ENCODE data around the gene NDUFAF4.
A peak's percentile ranks its signal among the peaks of the same experiment; 100 is the strongest.
"Not testable (repeated sequence)": the region's sequence is repeated elsewhere in the genome, so short reads cannot be mapped to it uniquely, and the experiment has no call there.

NDUFAF4 gene

GRCh38 chr6:96913621-96914020 is 15.9 kb upstream of the NDUFAF4 start:
- H3K4me1 Mint-ChIP-seq = no peaks in the 10 kb centered on the region
- H3K9me3 Mint-ChIP-seq = no peaks in the 10 kb centered on the region
- no peak for DNase-seq (ENCODE audit: low spot score in 2 of 2)
- H3K36me3 Mint-ChIP-seq = no peaks in the 10 kb centered on the region
- H3K27ac Mint-ChIP-seq = no peak overlapping the region
- H3K4me3 Mint-ChIP-seq = no peak overlapping the region
- no peak for ATAC-seq

GRCh38 chr6:96911751-96912150 is 14.1 kb upstream of the NDUFAF4 start:
- Mint-ChIP-seq H3K4me1 (peaks cover 12% of the 10 kb centered on the region), H3K36me3 (no peaks in the 10 kb centered on the region)

DNA sequence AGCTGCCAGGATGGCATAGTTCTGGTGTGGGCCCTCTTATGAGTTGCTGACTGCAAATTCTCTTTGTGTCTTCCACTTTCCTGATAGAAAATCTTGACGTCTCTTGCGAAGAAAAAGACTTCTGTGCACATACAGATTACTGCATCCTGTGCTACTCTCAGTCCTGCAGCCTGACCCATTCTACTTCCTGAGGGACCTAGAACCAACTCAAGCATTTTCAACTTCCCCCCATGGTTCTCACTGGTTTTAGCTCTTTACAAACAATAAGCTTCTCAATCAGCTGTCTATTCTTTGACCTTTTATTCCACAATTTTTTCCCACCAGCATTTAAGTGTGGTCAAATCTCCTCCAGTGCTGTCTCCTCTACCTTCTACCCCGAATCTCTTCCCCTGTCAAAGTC is 13.5 kb upstream of the NDUFAF4 start:
- H3K4me1 Mint-ChIP-seq = peaks cover 18% of the 10 kb centered on the region
- no peaks in the 10 kb centered on the region for H3K9me3 Mint-ChIP-seq
- no peak for ATAC-seq
- H3K36me3 Mint-ChIP-seq = no peaks in the 10 kb centered on the region
- no peak overlapping the region for H3K4me3 Mint-ChIP-seq
- H3K27ac Mint-ChIP-seq = no peak overlapping the region
- DNase-seq (ENCODE audit: low spot score in 2 of 2) = no peak

More at GRCh38 chr6:96911751-96912150, 14.1 kb upstream of the NDUFAF4 start:
- Mint-ChIP-seq H3K4me3 (no peak overlapping the region), H3K27ac (no peak overlapping the region), H3K9me3 (no peaks in the 10 kb centered on the region)
- ATAC-seq (no peak), DNase-seq (ENCODE audit: low spot score in 2 of 2) (no peak)

DNA sequence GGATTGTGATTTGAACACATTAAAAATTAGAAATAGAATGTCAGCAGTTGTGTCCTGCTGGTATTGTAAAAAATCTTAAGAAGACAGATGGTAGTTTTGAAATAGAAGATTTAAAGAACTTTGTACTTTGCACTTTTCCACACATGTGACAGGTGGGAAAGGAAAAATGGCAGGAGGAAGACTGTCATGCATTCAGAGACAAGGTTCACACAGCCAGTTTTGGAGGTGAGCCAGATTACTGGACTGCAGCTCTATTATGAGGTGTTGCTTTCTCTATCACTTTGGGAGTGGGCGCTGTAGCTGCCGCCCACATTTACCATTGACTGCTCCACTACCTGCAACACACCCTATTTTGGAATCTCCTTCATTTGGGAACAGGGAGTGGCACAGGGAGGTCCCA is 12.1 kb upstream of the NDUFAF4 start:
- Mint-ChIP-seq H3K9me3 (no peaks in the 10 kb centered on the region), H3K4me3 (no peak overlapping the region), H3K36me3 (no peaks in the 10 kb centered on the region), H3K27ac (no peak overlapping the region), H3K4me1 (peaks cover 21% of the 10 kb centered on the region)
- no peak for DNase-seq (ENCODE audit: low spot score in 2 of 2)
- ATAC-seq = no peak

GRCh38 chr6:96907498-96907897 is 9.8 kb upstream of the NDUFAF4 start:
- Mint-ChIP-seq H3K36me3 (no peaks in the 10 kb centered on the region), H3K4me1 (peaks cover 21% of the 10 kb centered on the region), H3K4me3 (no peak overlapping the region), H3K27ac (peak overlapping the region; percentile 24), H3K9me3 (no peaks in the 10 kb centered on the region)
- ATAC-seq (peak; percentile 100), DNase-seq (ENCODE audit: low spot score in 2 of 2) (peak; percentile 15 to 70)

DNA sequence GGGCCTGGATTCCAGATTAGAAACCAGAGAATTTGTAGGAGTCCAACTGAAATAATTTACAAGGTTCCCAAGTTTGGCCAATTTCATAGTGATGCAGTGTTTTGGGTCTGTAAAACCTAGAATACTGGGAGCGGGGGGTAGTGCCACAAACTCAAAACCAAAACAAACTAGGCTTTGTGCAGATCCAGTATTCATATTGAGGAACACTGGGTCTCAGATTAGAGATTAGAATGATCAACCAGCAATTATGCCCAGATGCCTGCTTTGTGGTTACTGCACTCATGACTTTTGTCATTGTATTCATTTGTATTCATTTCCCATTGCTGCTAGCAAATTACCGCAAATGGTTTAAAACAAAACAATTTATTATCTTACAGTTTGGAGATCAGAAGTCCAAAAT is 3.2 kb upstream of the NDUFAF4 start:
- Mint-ChIP-seq H3K4me1 (peaks cover 18% of the 10 kb centered on the region), H3K4me3 (no peak overlapping the region), H3K27ac (no peak overlapping the region), H3K9me3 (no peaks in the 10 kb centered on the region), H3K36me3 (peaks cover 11% of the 10 kb centered on the region)
- no peak for DNase-seq (ENCODE audit: low spot score in 2 of 2)
- no peak for ATAC-seq

DNA sequence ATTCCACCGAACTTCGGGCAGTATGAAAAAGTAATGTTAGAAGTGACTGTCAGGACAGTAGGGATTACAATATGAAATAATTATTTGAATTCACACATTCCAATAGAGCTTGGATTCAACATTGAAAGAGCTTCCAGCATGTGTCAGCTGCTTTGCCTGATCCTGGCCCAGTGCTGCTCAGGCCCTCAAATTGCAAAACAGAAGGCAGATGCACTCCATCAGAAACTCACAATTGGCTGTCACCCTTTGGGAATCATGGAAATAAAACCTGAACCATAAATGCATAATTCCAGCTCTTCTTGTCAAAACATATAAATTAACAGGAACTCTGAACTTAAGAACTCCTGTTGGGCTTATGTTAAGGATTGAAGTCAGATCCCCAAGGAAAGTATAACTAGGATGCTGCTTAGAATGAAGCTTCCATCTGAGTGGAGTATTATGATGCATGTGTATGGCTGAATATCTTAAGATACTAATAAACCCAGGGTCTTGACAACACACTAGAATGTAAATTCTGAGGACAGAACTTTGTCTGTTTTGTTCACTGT is 1.8 kb upstream of the NDUFAF4 start:
- ATAC-seq = no peak
- H3K4me1 Mint-ChIP-seq = peaks cover 21% of the 10 kb centered on the region
- no peak for DNase-seq (ENCODE audit: low spot score in 2 of 2)
- H3K4me3 Mint-ChIP-seq = no peak overlapping the region
- H3K36me3 Mint-ChIP-seq = peaks cover 25% of the 10 kb centered on the region
- H3K9me3 Mint-ChIP-seq = no peaks in the 10 kb centered on the region
- no peak overlapping the region for H3K27ac Mint-ChIP-seq

DNA sequence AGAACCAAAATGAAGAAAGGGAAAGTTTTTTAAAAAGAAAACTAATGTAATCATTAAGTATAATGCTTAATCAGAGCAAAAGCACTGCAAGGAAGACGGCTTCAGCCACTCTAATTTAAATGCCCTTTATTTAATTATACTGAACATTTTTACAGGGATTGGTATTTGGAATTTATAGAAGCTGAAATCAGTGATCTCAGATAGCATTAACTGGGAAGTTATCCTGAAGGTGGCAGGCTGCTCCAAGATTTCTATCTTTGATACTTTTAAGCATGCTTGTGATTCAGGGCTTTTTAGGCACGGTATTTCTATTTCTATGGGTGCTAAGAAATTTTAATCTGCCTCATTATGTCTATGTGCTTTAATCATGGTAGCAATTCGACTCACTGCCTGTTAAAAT is 1.3 kb upstream of the NDUFAF4 start:
- Mint-ChIP-seq H3K4me1 (peaks cover 21% of the 10 kb centered on the region), H3K27ac (no peak overlapping the region), H3K36me3 (peaks cover 30% of the 10 kb centered on the region), H3K4me3 (peak overlapping the region; percentile 76), H3K9me3 (no peaks in the 10 kb centered on the region)
- no peak for ATAC-seq
- no peak for DNase-seq (ENCODE audit: low spot score in 2 of 2)

GRCh38 chr6:96898241-96898851 is 655 bp upstream of the NDUFAF4 start:
- Mint-ChIP-seq H3K36me3 (peaks cover 31% of the 10 kb centered on the region), H3K4me1 (peaks cover 21% of the 10 kb centered on the region), H3K27ac (peak overlapping the region; percentile 87), H3K4me3 (peak overlapping the region; percentile 76), H3K9me3 (no peaks in the 10 kb centered on the region)
- ATAC-seq (no peak), DNase-seq (ENCODE audit: low spot score in 2 of 2) (no peak)

DNA sequence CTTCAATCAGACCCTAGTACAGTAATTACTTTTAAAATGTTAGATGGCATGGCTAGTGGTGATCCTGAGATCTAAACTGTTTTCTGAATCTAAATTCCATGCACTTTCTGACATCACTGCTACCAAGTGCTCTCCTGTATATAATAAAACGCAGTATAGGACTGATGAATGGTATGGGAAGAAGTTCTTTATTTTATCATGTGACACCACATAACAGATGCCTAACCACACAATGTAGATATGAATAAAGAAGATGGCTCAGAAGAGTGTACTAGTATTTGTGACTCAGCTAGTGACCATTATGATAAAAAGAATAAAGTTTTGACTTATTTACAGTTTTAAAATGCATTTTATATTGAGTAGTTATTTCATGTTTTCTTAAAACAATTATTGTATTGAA is 8.5 kb downstream of the NDUFAF4 start:
- H3K4me1 Mint-ChIP-seq = no peaks in the 10 kb centered on the region
- DNase-seq (ENCODE audit: low spot score in 2 of 2) (no peak), ATAC-seq (peak; percentile 49)
- no peak overlapping the region for H3K4me3 Mint-ChIP-seq
- no peak overlapping the region for H3K27ac Mint-ChIP-seq
- no peaks in the 10 kb centered on the region for H3K9me3 Mint-ChIP-seq
- H3K36me3 Mint-ChIP-seq = peaks cover 2% of the 10 kb centered on the region

DNA sequence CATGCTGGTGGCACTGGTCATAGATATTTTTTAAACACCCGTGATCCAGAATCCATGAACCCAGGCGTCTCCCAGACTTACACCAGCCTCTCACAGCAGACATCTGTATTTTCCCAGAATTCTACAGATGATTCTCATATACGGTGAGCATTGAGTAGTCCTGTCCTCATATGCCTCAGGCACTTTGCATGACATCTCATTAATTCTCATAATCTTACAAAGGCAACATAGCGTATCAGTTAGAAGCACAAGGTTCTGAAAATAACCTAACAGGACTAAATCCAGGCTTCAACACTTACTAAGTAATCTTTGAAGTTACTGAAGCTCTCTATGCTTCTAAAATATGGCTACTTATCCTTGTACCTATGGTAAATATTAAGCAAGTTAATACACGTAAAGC is 8.9 kb downstream of the NDUFAF4 start:
- no peaks in the 10 kb centered on the region for H3K4me1 Mint-ChIP-seq
- H3K27ac Mint-ChIP-seq = no peak overlapping the region
- no peak overlapping the region for H3K4me3 Mint-ChIP-seq
- no peaks in the 10 kb centered on the region for H3K9me3 Mint-ChIP-seq
- ATAC-seq = no peak
- H3K36me3 Mint-ChIP-seq = no peaks in the 10 kb centered on the region
- DNase-seq (ENCODE audit: low spot score in 2 of 2) = no peak

GRCh38 chr6:96886519-96886918 is 11.2 kb downstream of the NDUFAF4 start:
- Mint-ChIP-seq H3K4me3 (no peak overlapping the region), H3K9me3 (no peaks in the 10 kb centered on the region), H3K27ac (no peak overlapping the region), H3K36me3 (no peaks in the 10 kb centered on the region), H3K4me1 (no peaks in the 10 kb centered on the region)
- DNase-seq (ENCODE audit: low spot score in 2 of 2) (no peak), ATAC-seq (no peak)

- ATAC-seq; DNase-seq (ENCODE audit: low spot score in 2 of 2); H3K4me3 Mint-ChIP-seq; H3K36me3 Mint-ChIP-seq; H3K4me1 Mint-ChIP-seq; H3K9me3 Mint-ChIP-seq; H3K27ac Mint-ChIP-seq: not testable (repeated sequence)
Observed at GRCh38 chr6:96885187-96885631, 12.5 kb downstream of the NDUFAF4 start.

DNA sequence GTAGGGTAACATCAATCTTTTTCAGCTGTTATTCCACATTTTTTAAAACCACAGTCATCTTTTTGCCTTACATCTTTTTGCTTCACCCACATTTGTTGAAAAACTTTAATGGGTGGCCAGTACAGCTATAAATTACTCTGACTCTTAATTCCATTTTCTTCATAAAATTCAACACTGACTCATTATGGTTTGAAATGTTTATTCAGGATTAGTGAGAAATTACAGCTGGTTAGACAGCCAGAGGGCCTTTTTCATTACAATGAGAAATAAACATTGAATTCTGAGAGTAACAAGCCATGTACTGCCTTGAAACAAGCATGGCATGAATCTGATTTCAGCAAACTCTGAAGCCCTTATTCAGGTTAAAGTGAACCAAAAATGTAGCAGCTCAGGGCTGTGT is 19.5 kb downstream of the NDUFAF4 start:
- no peaks in the 10 kb centered on the region for H3K4me1 Mint-ChIP-seq
- DNase-seq (ENCODE audit: low spot score in 2 of 2) (no peak), ATAC-seq (no peak)
- H3K4me3 Mint-ChIP-seq = no peak overlapping the region
- H3K36me3 Mint-ChIP-seq = no peaks in the 10 kb centered on the region
- H3K9me3 Mint-ChIP-seq = no peaks in the 10 kb centered on the region
- no peak overlapping the region for H3K27ac Mint-ChIP-seq

DNA sequence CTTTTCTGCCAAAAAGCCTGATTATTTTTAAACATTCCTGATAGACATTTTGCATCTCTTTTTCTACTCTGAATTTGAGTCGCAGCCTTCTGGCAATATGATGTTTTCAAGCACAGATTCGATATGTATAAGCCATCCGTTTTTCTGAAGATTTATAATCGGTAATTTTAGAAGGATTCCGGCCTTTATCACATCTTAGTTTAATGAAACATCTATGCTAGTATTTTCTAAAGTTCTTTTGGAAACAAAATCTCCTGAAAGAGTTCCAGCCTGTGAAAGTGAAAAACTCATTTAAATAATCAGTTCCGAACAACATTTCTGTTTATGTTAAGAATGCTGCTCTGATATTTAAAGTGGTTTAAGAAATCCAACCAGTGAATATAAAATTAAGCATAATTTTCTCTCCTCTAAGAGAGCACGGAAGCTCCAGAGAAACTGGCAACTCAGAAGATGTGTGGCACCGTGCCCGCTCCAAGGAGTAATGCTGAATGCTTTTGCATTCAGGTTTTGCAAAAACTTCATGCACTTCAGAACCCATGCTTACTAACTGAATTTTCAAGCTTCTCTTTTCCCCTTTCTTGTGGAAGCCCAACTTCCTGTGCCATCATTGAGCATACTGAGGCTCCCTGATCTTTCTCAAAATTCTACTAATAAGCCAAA is 20.7 kb downstream of the NDUFAF4 start:
- no peaks in the 10 kb centered on the region for H3K9me3 Mint-ChIP-seq
- H3K27ac Mint-ChIP-seq = no peak overlapping the region
- H3K36me3 Mint-ChIP-seq = no peaks in the 10 kb centered on the region
- H3K4me1 Mint-ChIP-seq = no peaks in the 10 kb centered on the region
- ATAC-seq = no peak
- DNase-seq (ENCODE audit: low spot score in 2 of 2) = no peak
- no peak overlapping the region for H3K4me3 Mint-ChIP-seq

DNA sequence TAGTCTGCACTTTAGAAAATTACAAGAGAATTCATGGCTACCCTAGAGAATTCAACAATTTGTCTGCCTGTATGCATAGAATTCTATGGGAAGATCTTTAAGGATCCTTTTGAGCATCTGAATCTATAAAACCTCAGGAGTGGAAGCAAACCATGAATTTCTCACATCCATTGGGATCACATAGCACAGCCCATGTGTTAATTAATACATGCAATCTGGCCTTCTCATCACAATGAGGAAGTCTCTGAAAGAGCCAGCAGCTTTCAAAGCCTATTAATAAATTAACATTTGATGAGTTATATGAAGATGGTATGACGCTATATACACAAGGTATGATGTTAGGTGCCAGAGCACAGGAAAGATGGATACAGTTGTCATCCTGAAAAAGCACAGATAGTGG is 24.7 kb downstream of the NDUFAF4 start:
- DNase-seq (ENCODE audit: low spot score in 2 of 2) = no peak
- H3K9me3 Mint-ChIP-seq = no peaks in the 10 kb centered on the region
- no peak overlapping the region for H3K4me3 Mint-ChIP-seq
- H3K27ac Mint-ChIP-seq = no peak overlapping the region
- no peaks in the 10 kb centered on the region for H3K4me1 Mint-ChIP-seq
- H3K36me3 Mint-ChIP-seq = no peaks in the 10 kb centered on the region
- ATAC-seq = no peak

All from stimulated activated effector memory CD8-positive, alpha-beta T cell treated with anti-CD3 and anti-CD28 coated beads, Interleukin-12 subunit alpha, Interleukin-12 subunit beta, amount 100 ng/mL, for 72 hours (primary cell).